HG02884 (cell line): ENCODE measurements around the gene MED10.
"Not testable (repeated sequence)": the region's sequence is repeated elsewhere in the genome, so short reads cannot be mapped to it uniquely, and the experiment has no call there.

Experiments
- ATAC-seq: cut with Tn5 transposase; IDR thresholded peaks from one replicate; pipeline ENCODE4 v1.9.1; 2021; ENCODE audit warnings: mild to moderate bottlenecking, moderate library complexity; ENCODE audit not compliant: unreplicated experiment

The MED10 gene

DNA sequence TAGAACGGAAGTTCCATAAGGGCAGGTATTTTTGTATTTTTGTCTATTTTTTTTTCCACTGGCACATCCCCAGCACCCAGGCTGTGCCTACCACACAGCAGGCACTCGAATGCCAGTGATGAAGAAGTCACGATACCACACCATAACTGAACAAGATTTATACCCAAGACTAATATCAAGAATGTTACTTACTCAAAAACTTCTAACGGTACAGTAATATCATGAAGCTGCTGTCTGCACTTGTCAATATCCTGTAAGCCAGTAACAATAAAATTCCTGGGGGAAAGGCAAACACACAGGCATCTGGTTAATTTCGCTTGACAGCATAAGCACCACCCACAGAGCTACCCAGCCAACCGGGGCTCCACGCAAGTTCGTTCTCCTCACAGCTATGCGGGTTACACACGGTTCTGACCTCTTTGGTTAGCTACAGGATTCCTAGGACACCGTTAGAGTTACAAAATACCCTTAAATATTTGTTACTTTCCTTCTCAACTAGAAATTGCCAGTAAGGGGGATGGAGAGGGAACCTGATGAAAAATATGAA, 1.3 kb downstream of the MED10 start:
- no peak for ATAC-seq

DNA sequence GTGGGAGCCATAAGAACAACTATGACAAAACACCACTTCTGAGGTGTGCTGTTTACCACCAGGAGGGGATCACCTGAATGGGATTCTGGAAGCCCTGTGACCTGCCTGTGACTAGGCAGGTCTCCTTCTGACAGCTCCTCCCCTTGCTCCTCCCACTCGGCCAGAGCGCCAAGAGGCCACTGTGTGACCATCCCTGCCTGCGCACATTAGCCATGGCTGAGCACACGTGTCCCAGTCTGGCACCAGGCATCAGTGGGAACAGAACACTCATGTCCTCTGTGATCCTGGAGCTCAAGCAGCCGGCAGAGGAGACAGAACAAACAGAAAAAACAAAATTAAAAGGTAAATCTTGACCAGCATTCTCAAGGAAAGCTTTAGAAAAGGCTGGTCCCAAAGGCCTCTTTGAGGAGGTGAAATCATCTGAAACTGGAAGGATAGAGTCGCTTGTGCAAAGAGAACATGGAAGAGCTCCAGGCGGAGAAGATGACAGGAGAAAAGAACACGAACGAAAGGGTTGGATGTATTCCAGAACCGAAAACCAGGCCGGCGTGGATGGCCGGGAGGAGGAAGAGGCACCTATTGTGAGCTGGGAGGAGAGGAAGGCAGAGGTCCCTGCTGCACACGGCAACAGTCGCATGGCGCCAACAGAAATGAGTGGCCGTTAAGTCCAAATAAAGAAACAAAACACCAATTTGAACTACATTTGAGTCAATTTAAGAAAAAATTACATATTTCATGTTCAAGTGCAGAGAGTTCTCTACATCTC, 5.1 kb downstream of the MED10 start:
- no peak for ATAC-seq

DNA sequence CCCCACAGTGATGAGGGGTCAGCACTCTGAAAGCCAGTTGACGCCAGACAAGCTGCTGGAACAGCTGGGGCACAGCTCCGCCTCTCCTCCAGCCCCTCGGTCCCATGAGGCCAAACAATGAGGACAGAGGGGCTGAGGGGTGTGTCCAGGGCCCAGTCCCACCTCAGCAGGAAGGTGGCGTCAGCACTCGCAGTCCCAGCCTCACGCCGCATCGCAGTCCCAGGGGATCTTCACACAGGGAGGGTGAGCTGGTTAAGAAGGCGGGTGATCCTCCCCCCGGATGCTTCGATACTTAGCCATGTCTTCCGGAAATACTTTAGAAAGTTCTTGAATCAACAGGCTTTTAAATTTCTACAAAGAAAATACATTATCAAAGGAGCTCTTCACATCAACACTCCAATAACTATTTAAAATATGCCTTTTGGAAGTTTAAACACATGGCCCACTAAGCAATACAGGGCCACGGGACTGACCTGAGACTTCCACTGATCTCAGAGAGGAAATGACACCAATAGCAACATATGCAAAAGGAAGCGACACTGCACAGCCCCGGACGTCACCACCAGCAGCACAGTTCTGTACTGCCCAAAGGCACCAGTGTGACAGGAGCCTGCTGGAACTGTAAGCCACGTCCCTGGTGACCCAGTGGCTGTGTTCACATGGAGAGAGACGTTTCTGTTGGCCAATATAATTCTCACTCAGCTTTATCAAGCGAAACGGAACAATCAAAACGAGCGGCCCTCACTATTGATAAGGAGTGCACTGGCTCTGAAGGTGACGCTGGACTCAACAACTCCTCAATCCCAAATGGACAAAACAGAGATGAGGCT, 5.9 kb downstream of the MED10 start:
- ATAC-seq, result no peak

DNA sequence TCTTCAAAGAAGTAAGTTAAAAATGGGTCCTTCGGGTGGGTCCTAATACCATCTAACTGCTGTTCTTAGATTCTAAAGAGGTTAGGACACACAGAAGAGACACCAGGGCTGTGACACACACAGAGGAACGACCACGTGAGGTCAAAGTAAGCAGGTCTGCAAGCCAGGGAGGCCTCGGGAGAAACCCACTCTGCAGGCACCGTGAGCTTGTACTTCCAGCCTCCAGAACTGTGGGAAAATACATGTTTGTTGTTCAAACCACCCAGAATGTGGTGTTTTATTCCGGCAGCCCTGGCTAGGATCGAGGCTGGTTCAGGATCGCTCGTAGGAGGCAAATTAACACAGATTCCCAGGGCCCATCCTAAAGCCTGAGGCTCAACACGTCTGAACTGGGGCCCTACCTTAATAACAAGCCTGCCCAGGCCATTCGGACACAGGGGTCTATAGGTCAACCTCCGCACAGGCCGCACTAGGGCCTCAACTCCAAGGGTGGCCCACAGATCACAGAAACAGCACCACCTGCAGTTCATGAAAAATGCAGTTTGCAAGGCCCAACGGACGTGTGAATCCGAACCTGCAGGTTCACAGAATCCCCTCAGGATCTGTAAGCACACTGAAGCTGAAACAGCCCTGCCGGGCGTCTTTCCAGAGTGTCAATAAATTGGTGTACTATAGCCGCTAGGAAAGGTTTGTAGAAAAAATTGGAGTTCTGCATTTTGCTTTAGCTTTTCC, 7.1 kb downstream of the MED10 start:
- ATAC-seq, result no peak

DNA sequence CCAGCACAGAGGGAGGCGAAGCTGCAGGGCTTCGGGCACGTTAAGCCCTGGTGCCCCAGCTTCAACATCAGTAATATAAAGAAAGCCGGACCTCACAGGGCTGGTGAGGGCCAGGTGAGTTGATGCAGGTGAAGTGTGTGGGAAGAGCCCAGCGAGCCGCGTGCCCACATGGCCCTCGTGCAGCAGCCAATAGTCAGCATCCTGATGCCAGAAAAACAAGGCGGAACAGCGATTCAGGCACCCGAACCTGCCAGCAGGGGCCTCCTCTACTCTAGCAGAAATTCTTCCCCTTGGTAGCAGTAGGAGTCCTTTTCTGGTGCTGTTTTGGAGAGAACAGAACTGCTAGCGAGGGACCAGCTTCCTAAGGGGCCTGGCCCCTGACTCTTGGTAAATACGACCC, 7.8 kb downstream of the MED10 start:
- ATAC-seq, result no peak

DNA sequence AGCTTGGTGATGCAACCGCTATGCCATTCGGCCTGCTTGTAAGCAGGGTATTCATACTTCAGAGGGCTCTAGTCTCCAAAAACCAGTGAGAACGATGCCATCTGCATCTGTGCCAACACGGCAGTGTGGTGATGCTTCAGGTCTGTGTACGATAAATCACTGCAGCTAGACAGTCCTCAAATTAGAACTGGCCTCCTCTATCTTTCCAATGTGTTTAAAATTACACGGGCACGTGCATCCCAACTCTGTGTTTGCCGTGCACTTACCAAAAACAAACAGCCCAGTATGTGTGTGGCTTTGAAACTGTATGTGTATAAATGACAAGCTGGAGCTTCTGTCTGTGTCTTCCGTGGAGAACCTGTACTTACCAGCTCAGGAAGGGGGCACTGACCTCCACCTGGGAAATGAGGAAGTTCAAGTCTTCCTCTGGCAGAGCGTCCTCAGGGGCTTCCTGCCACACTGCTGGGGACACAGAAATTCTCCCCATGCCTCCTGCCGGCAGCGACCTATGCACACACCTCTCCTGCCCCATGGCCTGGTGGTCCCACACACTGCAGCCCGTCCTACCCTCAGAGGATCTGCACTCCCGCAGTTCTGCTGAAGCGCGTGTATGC, 12.3 kb downstream of the MED10 start:
- ATAC-seq, result no peak

DNA sequence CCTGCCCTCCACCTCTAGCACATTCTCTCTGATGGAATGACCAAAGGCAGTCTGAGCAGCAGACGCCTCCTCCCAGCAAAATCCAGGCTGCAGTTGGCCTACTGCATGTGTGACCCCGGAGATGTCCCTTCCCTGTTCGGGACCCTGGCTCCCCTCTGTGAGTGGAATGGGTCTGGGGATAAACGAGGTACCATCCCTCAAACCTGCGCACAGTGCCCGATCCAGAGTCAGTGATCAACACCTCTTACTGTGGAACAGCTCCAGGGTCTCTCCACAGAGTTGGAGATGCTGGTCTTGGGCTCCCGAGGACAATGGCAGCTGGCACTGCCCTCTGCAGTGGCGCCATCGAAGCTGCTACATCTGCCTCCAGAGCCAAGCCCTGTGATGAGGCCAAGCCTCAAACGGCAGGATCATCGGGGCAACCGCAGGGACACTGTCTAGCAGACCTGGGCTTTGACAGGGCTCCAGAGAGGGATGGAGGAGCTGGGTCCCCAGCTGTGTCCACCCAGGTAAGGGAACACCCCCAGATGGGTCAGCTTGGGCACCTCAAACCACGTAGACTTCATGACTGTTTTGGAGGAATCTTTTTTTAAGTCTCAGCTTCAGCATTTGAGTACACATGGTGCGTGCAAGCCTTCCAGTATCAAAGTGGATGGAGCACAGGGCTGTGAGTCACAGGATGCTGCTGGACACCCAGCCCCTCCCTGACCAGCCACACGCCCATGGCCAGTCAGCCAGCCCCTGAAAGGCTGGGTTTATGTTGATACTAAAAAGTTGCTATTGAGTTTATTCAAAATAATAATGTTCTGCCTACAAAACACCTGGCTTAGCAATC, 13.0 kb downstream of the MED10 start:
- ATAC-seq, result no peak

DNA sequence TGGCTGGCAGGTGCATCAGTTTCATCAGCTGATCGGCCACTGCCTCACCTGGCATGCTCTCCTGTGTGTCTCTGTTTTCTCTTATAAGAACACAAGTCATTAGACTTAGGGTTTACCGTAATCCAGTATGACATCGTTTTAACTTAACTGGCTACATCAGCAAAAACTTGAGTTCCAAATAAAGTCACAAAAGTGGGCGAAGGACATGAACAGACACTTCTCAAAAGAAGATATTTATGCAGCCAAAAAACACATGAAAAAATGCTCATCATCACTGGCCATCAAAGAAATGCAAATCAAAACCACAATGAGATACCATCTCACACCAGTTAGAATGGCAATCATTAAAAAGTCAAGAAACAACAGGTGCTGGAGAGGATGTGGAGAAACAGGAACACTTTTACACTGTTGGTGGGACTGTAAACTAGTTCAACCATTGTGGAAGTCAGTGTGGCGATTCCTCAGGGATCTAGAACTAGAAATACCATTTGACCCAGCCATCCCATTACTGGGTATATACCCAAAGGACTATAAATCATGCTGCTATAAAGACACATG, 14.8 kb downstream of the MED10 start:
- not testable (repeated sequence) for ATAC-seq

DNA sequence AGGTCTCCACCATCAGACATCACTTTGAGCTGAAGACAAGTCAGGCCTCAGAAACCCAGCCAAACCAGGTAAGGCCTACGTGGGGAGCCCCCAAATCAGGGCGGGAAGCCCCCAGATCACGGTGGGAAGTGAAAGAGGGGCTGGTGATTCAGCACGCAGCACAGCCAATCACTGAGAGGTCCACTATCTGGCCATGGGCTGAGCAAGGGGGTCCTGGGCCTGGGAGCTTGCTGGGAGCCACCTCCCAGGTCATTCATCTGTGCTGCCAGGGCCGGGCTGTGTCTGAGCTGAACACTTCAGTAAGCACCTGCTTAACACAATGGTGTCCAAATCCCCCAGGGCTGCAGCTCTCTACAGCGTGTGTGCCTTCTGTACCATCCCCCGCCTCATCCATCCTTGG, 15.5 kb downstream of the MED10 start:
- ATAC-seq, result no peak

DNA sequence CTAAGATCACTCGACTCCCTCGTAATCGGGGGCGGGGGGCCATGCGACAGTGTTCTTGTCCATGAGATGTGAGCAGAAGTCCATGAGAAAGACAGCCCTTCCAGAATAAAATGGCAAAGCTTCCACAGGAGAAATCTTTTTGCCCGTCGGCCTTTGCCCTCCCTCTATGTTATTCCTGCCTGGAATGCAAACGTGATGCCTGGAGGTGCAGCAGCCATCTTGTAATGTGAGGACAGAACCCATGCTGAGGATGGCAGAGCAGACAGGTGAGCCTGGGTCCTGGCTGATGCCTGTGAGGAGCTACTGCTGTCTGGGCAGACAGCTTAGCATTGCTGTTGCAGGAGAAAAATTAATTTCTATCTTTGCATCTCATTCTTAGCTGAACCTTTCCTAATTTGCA, 17.2 kb downstream of the MED10 start:
- no peak for ATAC-seq

DNA sequence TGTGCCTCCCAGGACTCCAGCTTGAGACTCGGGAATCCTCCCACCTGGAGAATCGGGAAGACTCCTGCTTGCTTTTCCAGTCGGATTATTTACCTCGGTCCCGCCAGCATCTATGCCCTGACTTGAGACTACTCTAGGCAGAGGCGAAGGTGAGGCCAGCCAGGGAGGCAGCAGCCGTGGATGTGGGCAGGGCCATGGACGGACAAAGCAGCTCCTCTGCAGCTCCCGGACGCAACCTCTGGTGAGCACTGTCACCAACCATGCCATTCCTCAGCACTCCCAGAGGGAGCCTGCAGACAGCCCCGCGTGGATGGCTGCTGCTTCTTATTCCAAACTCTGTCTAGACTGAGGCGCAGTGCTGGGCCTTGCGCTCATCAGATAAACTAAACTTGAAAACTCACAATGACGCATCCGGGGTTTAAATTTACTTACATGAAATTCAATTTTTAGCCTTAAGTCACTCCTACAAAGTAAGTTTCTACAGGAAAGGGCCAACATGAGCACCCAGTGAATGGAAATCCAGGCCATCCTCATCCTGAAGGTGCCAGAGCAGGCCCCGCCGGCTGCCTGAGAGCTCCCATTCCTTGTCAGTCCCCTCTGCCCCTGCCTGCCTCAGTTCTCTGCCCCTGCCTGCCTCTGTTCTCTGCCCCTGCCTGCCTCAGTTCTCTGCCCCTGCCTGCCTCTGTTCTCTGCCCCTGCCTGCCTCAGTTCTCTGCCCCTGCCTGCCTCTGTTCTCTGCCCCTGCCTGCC, 17.8 kb downstream of the MED10 start:
- no peak for ATAC-seq

DNA sequence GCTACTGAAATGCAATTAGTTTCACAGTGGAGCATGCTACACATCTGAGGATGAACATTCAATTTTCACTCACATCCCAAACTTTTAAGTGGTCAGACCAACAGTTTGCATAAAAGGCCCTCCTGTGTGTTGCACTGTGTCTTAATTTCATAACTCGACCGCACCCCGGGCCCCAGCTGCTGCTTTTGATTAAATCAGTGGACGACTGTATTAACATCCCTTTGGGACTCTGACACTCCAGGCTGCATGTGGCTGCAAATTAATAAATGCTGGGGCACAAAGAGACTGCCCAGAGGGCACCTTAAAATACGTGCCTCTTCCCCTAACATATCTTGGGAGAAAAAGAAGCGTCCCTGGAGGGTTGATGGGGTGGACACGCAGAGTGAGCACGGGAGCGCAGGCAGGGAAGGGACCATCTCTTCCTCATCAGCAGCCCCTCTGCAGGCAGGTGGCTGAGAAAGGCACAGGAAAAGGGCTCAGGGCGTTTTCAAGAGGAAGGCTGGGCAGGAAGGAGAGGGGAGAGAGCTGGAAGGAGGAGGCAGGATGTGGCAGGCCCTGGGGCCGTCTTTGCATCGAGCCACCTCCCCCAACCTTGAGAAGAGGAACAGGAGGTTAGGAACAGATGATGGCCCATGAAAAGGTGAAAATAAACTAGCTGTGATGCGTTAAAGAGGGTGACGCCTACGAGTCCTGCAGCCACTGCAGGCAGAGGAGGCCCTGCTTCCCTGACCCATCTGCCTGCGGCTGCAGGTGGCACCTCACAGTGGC, 18.6 kb downstream of the MED10 start:
- peak; percentile 74 for ATAC-seq

DNA sequence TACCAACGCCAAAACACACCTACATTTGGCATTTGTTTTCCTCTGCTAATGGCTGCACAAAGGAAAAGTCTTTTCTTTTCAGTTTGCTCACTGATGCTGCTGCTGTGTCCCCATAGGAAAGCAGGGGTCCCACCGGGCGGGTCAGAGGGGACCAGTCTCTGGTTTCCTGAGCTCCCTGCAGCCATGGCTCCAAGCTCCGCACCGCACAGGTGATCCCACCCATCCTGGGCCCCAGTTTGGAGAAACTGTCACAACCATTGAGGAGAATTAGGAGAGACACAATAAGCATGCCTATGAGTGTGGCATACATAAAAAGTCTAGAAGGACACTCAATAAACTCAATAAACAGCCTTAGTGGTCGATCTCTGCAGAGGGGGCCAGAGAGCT, 19.9 kb downstream of the MED10 start:
- no peak for ATAC-seq

DNA sequence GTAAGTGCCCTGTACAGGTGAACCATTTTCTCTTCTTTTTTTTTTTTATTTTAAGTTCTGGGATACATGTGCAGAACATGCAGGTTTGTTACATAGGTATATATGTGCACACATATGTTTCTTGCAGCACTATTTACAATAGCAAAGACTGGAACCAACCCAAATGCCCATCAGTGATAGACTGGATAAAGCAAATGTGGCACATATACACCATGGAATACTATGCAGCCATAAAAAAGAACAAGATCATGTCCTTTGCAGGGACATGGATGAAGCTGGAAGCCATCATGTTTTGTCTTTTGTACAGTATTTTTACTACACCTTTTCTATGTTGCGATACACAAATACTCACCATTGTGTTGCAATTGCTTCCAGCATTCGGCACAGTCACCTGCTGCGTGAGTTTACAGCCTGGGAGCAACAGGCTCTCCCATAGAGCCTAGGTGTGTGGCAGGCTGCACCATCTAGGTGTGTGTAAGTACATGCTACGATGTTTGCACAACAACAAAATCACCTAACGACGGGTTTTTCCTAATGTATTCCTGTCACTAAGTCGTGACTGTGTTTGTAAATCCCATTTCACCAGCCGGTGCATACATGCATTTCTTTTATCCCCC, 20.4 kb downstream of the MED10 start:
- not testable (repeated sequence) for ATAC-seq

DNA sequence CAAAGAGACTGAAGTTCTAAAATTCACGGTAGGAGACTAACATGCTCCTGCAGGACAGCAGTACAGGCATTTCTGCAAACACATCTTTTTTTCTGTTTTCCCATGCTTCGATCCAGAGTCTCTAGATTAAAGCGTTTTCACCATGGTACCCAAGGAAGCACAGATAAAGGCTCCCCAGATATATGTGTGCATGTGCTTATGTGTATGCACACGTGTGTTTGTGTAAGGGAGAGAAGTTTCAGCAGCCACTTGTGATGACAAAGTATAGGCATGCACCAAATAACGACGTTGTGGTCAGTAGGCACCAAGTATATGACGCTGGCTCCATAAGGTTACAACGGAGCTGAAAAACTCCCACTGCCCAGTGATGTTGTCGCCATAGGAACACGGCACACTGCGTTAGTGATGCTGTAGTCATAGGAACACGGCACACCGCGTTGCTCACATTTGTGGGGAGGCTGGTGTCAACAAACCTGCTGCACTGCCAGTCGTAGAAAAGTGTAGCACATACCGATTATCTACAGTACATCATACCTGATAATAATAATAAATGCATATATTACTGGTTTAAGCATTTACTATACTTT, 21.7 kb downstream of the MED10 start:
- no peak for ATAC-seq

DNA sequence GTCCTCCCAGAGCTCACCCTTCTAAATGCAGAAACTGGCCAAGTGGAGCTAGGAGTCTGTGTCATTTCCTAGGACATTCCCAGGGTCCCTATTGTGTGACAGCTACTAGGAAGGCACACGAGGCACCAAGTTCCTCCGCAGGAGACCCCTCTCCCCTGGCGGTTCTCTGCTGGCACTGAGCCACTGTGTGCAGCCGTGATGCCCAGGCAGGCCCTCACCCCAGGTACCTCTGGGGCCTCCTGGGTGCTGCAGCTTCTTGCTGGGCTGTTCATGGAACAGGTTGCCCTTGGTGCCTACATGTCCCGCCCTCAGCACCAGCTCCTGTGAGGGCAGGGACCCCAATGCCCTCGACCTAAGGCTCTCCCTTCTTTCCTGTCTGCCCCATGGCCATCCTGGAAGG, 23.1 kb downstream of the MED10 start:
- no peak for ATAC-seq

DNA sequence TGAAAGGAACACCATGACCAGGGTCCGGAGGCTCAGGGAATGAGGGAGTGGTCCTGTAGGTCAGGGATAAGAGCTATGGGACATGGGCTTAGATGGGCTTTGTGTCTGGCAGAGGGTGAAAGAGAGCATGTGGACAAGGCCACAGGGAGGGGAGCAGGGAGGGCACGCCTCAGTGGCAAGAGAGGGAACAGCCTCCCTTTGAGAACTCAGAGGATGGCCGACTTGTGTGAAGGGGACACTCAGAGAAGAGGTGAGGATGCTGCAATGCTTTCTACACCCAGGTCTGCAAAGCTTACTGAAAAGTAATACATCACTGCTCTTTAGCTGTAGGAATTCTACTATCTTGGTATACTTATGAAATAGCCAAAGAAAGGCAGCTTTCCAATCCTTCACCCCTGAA, 23.5 kb downstream of the MED10 start:
- ATAC-seq, result no peak
